ENCODE measurements around the gene MLX.

The MLX gene

GRCh38 chr17:42521036-42521435 is 45.9 kb upstream of the MLX start:
- no peak for TF ChIP-seq CTCF (IDR thresholded peaks at IDR 0.05; ENCODE audit: low read depth, low read length)
- DNase-seq (ENCODE audit: extremely low read depth, low read depth): no peak

GRCh38 chr17:42521666-42522262 is 45.1 kb upstream of the MLX start:
- TF ChIP-seq CTCF (IDR thresholded peaks at IDR 0.05; ENCODE audit: low read depth, low read length): no peak

GRCh38 chr17:42522263-42522790 is 44.6 kb upstream of the MLX start:
- TF ChIP-seq CTCF (IDR thresholded peaks at IDR 0.05; ENCODE audit: low read depth, low read length): no peak
- DNase-seq (ENCODE audit: extremely low read depth, low read depth): no peak

More at GRCh38 chr17:42521666-42522262, 45.1 kb upstream of the MLX start:
- DNase-seq (ENCODE audit: extremely low read depth, low read depth): no peak

GRCh38 chr17:42522798-42523278 is 44.1 kb upstream of the MLX start:
- TF ChIP-seq CTCF (IDR thresholded peaks at IDR 0.05; ENCODE audit: low read depth, low read length): no peak
- no peak for DNase-seq (ENCODE audit: extremely low read depth, low read depth)

- no peak for TF ChIP-seq CTCF (IDR thresholded peaks at IDR 0.05; ENCODE audit: low read depth, low read length)
Observed at GRCh38 chr17:42525221-42525620, 41.7 kb upstream of the MLX start.

GRCh38 chr17:42526031-42526444 is 40.9 kb upstream of the MLX start:
- DNase-seq (ENCODE audit: extremely low read depth, low read depth): no peak
- TF ChIP-seq CTCF (IDR thresholded peaks at IDR 0.05; ENCODE audit: low read depth, low read length): no peak

More at GRCh38 chr17:42525221-42525620, 41.7 kb upstream of the MLX start:
- no peak for DNase-seq (ENCODE audit: extremely low read depth, low read depth)

GRCh38 chr17:42527932-42528331 is 39.0 kb upstream of the MLX start:
- no peak for DNase-seq (ENCODE audit: extremely low read depth, low read depth)
- TF ChIP-seq CTCF (IDR thresholded peaks at IDR 0.05; ENCODE audit: low read depth, low read length): no peak

Data from AG09319 (cell line).